ENCODE results near the gene GNB1L.

Gene GNB1L

DNA sequence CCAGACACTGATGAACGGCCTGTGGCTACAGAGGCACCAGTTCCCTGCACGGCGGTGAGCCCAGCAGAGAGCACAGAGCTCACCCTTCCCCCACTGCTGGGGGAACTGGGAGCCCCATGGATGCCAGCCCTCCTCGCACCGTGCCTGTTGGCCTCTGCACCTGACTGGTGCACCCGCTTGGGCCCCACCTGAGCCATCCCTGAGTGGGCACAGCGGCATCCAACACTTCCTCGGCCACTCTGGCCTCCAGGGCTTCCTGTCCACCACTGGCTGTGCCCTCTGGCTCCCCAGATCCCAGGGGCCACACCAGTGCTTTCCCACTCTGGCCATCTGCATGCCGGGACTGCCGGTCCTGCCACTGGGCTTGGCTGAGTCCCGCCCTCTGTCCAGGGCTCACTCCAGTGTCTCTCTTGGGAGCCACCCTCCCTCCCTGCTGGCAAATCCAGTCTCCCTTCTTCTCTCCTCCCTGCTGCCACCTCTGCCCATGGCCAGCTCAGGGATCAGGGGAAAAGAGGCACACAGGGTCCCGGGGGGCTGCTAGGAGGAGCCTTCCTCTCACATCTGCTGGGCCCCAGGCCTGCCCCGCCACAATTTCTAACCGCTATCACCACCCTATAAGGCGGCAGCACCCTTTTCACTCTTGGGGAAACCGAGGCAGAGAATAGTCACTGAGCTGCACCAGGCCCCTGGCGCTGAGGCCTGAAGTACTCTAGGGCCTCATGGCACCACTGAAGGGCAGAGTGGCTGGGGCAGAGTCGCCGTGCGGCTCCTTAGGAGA lies 33.0 kb downstream of the GNB1L start:
- DNase-seq: no peak

DNA sequence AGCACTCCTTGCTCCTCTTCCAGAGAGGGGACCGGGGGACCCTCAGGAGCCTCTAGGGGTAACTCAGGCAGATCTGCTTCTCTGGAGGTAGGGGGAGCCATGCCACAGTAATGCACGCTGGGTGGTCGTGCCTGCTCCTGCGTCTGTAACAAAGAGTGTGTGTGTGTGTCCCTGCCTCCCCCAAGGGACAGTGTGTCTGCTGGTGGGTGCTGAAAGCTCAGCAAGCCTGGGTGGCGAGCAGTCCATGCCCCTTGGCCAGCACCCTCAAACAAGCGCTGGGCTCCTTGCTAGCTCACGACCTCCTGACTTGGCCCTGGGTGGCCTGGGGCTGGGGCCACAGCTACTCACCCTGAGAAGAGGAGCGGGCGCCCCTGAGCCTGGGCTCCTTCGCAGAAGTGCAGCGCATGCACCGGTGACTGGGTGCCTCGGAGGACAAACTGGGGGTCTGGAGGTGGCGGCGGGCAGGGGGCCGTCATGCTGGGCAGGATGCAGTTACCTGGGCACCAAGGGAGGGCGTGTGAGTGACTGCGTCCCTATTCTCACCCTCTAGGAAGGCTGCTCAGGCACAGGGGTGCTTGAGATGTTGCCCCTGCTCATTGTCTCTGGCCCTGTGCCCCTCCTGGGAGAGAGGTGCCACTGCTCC lies 33.7 kb downstream of the GNB1L start:
- no peak for DNase-seq

DNA sequence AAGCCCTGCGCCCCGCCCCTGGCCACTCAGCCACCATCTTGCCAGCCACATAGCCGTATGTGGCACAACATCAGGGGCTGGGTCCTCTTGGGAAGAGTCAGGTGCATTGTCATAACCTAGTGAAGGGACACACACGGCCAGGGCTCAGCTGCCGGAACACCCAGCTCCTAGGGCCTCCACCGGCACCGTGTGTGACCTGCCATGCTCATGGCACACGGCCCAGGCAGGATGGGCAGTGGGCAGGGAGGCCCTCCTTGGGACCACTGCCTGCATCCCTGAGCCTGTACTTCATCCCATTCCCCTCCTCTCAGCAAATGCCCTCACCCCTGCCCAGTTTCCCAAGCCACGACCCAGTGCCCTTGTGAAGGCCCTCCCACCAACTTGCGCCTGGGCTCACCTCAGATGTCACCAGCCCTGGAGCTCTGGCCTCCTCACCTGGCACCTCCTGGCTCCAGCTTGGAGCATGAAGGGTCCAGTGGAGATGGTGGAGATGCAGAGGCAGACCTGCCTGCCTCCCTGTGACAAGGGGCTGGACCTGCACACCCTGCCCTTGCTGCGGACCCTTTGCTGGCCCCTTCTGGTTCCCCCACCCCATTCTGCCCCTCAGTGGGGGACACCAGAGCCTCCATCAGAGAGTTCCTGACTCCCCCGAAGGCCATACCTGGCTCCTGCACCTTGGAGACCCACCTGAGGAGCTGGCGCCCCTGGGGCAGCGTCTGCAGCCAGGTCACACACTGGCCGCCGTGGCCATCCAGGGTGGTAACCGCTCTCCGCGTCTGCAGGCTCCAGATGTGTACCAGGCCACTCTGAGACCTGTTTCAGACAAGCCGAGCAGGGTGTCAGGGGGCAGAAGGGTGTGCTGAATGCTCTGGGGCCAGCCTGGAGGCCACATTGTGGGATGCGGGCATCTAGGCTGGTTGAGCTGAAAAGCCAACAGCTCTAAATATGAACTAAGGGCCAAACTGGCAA lies 34.5 kb downstream of the GNB1L start:
- no peak for DNase-seq

DNA sequence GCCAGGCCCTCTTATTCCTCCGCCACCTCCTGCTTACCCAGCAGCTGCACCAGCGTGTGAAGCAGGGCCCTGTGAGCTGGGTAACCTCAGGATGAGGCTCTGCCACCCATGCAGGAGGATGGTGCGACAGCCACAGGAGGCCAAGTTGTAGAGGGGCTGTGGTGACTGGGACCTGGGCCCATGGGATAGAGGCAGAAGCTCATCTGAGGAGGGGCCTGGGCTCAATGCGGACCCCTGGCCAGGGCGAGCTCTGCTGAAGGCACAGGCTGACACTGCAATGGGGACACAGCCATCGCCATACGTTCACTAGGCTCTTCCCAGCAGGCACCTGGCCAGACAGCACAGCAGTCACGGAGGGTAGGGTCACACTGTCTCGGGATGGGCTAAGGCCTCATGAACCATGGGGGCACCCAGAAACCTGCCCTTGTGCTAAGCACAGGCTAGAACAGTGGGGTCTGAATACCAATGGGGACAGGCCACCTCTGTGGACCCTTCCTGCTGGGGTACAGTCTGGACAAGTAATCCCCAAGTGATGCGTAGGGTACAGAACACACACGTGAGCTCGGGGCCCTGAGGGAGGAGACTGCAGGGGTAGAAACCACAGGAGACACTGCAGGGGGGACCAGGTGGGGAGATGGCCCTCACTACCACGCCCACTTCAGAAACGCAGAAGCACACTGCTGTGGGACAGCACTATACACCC lies 35.3 kb downstream of the GNB1L start:
- DNase-seq: no peak

DNA sequence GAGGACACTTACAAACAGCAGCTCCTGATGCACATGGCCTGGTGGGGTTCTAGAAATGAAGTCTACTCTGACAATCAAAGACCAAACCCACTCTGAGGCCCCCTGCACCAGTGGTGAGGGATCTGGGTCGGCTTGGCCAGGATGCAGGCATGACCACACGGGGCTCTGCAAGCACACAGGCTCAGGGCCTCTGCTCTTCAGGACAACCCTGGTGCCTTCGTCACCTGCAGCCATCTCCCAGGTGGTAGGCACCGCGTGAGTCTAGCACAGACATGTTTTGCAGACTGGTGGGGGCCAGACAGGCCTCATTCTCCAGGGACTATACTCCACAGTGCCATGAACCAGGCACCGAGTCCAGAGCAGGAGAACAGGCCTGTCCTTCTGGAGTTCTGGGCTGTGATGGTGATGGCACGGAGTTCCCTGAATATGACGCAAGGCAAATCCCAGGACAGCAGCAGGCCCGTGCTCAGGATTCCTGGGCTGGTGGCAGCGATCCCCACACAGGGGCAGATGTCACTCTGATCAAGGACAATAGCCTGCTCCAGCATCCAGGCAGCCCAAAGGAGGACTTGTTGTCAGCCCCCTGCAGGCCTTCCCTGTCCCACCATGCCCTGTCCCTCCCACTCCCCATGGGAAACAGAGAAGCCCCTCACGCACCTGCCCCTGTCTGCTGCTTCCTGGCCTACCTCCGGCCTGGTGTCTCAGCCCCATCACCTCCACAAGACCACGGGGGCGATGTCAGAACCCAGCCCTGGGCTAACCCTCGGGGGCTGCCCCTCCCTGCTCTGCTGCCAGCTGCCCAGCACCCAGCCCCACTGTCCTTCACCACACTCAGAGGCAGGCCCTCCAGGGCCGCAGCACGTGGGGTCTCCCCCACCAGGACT lies 36.1 kb downstream of the GNB1L start:
- no peak for DNase-seq

DNA sequence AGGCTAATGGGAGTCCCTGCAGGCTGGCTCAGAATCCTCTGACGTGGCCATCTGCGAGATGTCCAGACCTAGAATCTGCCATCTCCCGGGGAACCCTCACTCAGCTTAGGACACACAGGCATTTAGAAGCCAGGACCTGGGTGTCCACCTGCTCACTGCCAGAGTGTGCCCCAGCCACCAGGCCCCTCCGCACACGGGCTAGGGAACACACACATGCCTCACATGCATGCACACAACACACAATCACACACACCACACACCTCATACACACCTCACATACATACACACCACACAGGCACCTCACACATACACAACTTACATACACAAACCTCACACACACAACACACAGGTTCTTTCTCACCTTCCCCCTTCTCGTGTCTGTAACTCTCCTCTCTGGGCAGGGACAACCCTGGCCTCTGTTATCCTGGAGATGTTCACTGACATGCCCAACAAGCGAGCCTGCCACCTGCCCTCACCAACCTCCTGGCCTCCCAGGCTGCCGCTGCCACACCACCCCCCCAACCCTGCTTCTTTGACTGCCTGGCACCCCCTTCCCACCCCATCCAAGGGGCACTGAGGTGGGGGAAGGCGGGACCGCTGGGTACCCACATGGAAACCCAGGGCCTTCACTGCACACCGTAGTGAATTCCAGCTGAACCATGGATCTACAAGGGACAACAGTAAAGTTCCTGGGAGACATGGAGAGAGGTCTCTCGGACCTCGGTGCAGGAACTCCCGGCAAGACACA lies 38.1 kb downstream of the GNB1L start:
- DNase-seq: no peak

DNA sequence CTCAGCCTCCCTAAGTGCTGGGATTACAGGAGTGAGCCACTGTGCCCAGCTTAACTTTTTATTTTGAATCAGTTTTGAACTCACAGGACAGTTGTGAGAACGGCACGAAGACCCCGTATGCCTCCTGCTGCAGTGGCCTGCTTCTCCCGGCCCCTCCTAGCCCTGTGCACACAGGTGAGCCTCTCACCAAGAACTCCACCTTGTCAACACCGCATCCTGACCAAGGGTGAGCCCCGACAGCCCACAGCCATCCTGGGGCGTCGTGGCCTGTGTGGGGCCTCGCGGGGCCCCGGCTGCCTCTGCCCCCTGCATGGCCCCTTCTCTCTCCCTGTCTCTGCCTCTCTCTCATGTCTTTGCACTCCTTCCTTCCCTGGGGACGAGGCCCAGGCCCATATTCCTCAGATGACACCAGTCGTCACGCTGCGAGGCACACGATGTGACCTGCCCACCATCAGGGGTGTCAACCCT lies 38.8 kb downstream of the GNB1L start:
- no peak for DNase-seq

DNA sequence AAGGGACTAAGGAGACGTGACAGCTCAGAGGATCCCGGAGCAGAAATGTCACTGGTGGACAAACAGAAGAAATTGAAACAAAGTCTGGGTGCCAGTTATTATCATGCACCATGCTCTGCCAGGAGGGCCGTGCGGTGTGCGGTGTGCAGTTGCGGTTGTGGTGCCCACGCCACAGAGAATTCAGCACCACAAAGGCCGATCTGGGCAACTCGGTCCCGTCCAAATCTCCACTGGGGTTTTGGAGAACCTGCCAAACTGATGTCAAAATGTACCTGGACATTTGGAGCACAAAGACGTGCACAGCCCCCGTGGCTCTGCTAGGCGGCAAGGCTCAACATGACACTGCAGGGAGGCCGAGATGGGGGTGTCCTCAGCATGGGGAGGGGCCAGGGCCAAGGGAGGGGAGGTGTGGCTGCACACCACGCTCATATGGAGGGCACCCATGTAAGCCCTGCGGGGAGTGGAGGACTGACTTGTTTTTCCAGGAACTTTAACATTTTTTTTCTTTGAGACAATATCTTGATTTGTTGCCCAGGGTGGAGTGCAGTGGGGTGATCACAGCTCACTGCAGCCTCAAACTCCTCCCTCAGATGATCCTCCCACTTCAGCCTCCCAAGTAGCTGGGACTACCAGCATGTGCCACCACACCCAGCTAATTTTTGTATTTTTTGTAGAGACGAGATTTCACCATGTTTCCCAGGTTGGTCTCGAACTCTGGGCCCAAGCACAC lies 39.4 kb downstream of the GNB1L start:
- no peak for DNase-seq

DNA sequence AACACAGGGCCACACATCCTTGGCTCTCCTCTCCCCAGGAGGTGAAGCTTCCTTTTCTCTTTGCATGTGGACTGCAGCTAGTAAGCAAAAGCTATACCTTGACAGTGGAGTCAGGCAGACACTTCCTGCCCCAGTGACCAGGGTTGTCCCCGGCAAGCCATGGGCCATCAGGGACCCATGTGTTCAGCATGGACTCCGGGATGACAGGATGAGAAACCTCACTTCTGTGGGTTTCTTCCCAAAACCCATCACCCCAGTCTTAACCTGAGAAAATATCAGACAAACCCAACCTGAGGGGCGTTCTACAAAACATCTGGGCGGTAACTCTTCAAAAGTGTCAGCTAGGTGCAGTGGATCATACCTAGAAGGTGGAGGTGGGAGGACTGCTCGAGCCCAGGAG lies 40.2 kb downstream of the GNB1L start:
- no peak for DNase-seq

DNA sequence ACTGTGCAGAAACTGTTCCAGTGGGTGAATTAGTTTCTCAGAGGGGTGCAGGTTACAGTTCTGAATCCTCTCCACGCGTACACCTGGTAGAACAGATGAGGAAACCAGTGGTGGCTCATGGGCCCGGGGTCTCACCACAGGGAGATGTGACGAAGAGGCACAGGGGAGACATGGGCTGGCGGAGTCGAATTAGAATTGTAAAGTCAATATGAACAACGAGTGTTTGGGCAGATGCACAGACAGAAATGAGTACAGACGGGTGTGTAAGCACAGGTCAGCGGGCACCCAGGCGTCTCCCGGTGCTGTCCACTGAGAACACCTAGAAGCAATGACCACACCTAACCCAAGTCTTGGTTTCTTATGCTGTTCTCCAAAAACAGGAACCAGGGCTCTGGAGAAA lies 41.8 kb downstream of the GNB1L start:
- no peak for DNase-seq

DNA sequence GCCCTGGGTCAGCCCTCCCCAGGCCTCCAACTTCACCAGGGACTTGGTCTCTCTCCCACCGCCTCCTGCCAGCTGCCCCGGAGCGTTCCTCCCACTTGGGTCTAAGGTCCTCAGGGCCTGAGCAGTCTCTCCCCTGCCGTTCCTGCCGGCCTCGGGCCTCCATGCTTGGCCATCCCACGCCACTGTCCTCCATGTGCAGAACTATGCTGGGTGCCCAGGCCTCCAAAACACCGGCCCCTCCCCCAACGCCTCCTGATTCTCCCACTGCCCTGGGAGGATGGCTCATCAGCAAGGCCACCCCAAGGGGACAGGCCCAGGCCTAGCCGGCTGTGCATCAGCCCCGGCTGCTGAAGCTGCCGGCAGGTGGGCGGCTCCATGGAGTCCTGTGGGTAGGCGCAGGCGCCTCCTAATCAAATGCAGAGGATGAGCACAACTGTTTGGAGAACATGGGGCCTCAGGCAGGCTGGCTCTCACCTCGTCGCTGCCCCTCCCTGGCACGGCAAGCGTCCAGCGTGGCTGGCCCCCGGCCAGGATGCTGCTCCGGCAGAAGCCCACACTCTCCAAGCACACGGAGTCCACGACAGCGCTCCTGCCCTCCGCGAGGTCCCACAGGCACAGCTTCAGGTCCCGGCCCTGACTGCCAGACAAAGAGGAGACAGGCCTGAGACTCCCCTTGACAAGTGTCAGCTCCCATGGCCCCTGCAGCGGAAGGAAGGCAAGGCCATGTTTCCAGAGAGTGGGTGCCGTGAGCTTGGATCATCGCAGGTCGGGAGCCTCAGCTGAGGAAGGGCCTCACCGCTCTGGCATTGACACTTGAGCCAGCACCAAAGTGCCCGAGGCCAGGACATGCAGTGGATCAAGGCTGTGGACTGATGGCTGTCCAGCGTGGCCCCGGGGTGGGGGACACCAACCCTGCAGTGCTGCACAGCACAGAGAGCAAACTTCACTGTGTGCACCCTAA lies 42.6 kb downstream of the GNB1L start:
- no peak for DNase-seq

DNA sequence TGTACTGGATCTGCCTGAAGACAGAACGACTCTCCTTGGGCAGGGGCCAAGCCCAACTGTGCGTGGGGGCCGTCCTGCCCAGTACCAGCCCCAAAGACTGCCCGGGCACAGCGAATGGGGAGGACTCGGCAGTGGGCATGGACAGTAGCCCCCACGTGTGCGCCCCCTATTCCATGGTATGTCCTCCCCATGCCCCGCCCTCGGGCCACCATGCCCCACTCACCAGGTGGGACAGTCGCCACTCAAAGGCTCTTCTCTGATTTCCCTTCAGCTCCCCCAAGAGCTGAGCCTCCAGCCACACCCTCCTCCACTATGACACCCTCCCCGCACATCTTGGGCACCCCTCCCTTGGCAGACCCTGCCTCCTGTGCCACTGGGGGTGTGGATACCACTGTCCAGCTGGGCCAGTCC lies 43.5 kb downstream of the GNB1L start:
- DNase-seq: no peak

DNA sequence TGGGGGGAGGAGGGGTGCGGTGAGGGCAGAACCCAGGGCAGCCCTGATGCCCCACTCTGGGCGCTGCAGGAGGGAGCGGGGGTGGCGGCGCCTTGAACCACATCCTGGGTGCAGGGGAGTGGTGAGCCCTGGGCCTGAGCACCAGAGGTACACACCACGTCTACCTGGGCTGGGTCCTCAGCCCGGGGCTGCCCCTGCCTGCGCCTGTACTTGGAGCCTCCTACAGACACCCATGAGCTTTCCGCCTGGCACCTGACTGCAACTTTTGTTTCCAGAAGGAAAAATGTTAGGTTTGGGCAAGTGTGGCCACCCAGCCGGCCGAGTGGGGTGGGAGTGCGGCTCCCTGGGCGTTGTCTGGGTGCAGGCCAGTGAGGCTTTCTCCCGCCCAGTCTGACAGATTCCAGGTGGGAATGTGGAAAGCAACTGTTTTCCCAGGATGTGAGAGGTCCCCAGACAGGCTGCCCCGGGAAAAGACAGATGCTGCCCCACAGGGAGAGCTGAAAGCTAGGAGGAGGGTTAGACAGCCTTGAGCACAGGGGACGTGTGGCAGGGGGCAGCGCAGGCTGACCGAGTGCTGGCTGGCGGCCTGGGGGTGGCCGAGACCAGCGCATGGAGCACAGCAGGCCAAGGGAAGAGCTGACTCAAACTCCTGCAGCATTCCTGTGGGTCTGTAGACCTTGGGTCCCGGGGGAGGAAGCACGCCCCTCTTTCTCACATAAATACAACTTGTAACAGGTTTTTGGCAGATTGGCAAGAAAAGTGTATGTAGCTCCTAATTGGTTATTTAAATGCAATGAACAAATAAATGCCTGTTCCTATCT lies 44.1 kb downstream of the GNB1L start:
- DNase-seq: peak in 1 of 5 donors; percentile 9

DNA sequence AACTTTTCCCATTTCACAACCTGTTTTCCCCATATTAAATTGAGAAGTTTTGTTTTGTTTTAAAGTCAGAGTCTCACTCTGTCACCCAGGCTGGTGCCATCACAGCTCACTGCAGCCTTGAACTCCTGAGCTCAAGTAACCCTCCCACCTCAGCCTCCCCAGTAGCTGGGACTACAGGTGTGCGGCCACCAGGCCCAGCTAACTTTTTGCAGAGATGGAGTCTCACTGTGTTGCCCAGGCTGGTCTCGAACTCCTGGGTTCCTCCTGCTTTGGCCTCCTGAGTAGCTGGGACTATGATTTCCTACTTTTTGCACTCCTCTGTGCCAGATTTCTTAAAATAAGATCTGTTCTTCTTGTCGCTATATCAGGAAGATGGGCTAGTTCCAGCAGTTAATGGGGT lies 44.9 kb downstream of the GNB1L start:
- no peak for DNase-seq

DNA sequence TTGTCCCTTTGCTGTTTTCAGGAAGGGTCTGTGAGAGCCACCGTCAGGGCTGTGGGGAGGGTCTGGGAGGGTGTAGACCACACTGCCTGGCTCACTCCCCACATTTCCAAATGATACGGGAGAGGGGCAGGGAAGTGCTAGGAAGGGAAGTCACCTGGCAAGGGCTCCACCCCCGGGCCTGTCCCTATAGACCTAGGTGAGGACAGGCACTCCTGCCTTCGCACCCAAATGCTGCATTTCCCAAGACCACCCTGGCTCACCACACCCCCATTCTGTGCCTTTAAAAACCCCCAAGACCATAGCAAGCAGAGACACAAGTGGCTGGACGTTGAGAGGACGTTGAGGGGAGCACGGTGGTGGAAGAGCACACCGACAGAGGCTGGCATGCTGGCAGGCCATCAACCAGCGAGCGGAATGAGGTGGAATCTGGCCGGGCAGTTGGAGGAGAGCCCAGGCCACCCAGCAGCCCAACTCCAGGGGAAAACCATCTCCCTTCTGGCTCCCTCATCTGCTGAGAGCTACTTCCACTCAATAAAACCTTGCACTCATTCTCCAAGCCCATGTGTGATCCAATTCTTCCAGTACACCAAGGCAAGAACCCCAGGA lies 45.7 kb downstream of the GNB1L start:
- DNase-seq: no peak

DNA sequence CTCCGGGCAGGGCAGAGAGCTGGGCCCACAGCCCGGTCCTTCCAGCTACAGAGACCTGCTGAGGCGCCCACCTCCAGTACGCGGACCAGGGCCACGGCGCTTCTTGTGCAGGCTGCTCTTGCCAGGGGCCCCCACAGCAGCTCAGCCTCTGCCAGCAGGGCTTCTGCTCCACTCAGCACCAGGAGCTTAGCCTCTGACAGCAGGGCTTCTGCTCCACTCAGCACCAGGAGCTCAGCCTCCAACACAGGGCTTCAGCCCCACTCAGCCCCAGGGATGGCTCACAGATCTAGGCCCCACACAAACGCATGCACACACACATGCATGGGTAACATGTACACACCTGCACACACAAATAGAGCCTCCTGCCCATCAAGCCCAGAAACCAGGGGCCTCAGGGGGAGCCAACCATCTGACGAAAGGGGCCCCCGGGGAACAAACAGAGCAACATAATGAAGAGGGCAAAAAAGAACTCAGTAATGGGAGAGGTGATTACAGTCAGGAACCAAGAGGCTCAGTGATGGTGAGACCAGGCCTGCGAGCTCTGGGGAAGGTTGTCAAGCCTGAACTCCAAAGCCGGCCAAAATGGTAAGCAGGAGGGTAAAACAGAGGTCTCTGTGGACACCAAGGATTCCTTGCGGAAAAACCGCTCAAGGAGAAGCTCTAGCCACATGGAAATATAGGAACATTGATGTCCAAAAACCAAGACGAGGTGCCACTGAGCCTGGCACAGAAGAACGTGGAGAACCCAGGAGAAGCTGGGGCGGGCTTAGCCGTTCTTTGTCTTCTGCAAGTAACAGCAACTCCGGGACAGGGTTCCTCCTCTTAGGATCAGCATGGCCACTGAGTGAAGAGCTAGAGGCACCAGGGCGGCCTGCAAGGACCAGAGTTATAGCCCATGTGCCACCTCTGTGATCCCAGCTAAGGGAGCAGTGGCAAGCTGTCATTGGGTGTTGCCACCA lies 46.5 kb downstream of the GNB1L start:
- DNase-seq: no peak

All from T-helper 1 cell (primary cell).